H9 (cell line): Measurements from ENCODE around the gene DYRK3. TPM values are rescaled to one million over a fixed set of nuclear protein-coding genes. Genes with fewer than 3 reads are reported as not detected.

Source experiments
- DNase-seq: peaks from one replicate; pipeline ENCODE4 v3.0.0-alpha.2; 2017
- H2AFZ ChIP-seq: one replicate; pipeline ENCODE4 v1.6.1; 2013; ENCODE audit warnings: mild to moderate bottlenecking, low read length, control low read depth, moderate library complexity
- H2AK5ac ChIP-seq: 2 replicates; pipeline ENCODE4 v1.6.1; 2013; ENCODE audit warnings: low read length, control low read depth, mixed read lengths; ENCODE audit not compliant: insufficient read length
- H2BK120ac ChIP-seq: one replicate; pipeline ENCODE4 v1.6.1; 2013; ENCODE audit warnings: low read depth, mild to moderate bottlenecking, low read length, control low read depth, inconsistent platforms; ENCODE audit not compliant: poor library complexity, severe bottlenecking
- H2BK12ac ChIP-seq: 2 replicates; pipeline ENCODE4 v1.6.1; 2013; ENCODE audit warnings: low read length, control low read depth, mixed read lengths, low read depth; ENCODE audit not compliant: insufficient read length
- H2BK15ac ChIP-seq: 2 replicates; pipeline ENCODE4 v1.6.1; 2013; ENCODE audit warnings: low read depth, low read length, control low read depth
- H2BK20ac ChIP-seq: one replicate; pipeline ENCODE4 v1.6.1; 2013; ENCODE audit warnings: low read depth, mild to moderate bottlenecking, low read length, control low read depth, inconsistent platforms; ENCODE audit not compliant: poor library complexity, severe bottlenecking
- H2BK5ac ChIP-seq: 2 replicates; pipeline ENCODE4 v1.6.1; 2013; ENCODE audit warnings: low read length, control low read depth, mixed read lengths; ENCODE audit not compliant: insufficient read length
- H3K14ac ChIP-seq: 2 replicates; pipeline ENCODE4 v1.6.1; 2013; ENCODE audit warnings: low read length, control low read depth; ENCODE audit not compliant: insufficient read depth
- H3K18ac ChIP-seq: 2 replicates; pipeline ENCODE4 v1.6.1; 2013; ENCODE audit warnings: low read depth, mild to moderate bottlenecking, mixed read lengths, low read length, control low read depth; ENCODE audit not compliant: insufficient read length
- H3K23ac ChIP-seq: 2 replicates; pipeline ENCODE4 v1.6.1; 2013; ENCODE audit warnings: low read length, control low read depth, mixed read lengths, low read depth; ENCODE audit not compliant: insufficient read length
- H3K23me2 ChIP-seq: 2 replicates; pipeline ENCODE4 v1.6.1; 2013; ENCODE audit warnings: low read depth, mild to moderate bottlenecking, mixed read lengths, low read length, control low read depth; ENCODE audit not compliant: insufficient read length, poor library complexity, severe bottlenecking
- H3K27ac ChIP-seq: 2 replicates; pipeline ENCODE4 v1.5.1; 2013; ENCODE audit warnings: low read length, control low read depth, mixed read lengths, low read depth; ENCODE audit not compliant: insufficient read length
- H3K27me3 ChIP-seq: 2 replicates; pipeline ENCODE4 v1.6.1; 2013; ENCODE audit warnings: low read length, control low read depth, inconsistent platforms; ENCODE audit not compliant: insufficient read depth
- H3K4ac ChIP-seq: 2 replicates; pipeline ENCODE4 v1.6.1; 2013; ENCODE audit warnings: low read depth, mild to moderate bottlenecking, control low read depth, inconsistent platforms, low read length, moderate library complexity
- H3K4me1 ChIP-seq: 2 replicates; pipeline ENCODE4 v1.6.1; 2013; ENCODE audit warnings: low read length, control low read depth, inconsistent platforms; ENCODE audit not compliant: insufficient read depth
- H3K4me2 ChIP-seq: 2 replicates; pipeline ENCODE4 v1.6.1; 2013; ENCODE audit warnings: low read length, control low read depth, mixed read lengths; ENCODE audit not compliant: insufficient read length, insufficient read depth
- H3K56ac ChIP-seq: 2 replicates; pipeline ENCODE4 v1.6.1; 2013; ENCODE audit warnings: low read depth, mild to moderate bottlenecking, mixed read lengths, low read length, control low read depth; ENCODE audit not compliant: insufficient read length
- H3K79me1 ChIP-seq: 2 replicates; pipeline ENCODE4 v1.6.1; 2013; ENCODE audit warnings: low read depth, mild to moderate bottlenecking, moderate library complexity, low read length, control low read depth, inconsistent platforms; ENCODE audit not compliant: insufficient read depth, poor library complexity, severe bottlenecking
- H3K79me2 ChIP-seq: 2 replicates; pipeline ENCODE4 v1.6.1; 2013; ENCODE audit warnings: low read length, control low read depth, inconsistent platforms; ENCODE audit not compliant: insufficient read depth
- H3K9ac ChIP-seq: 2 replicates; pipeline ENCODE4 v1.6.1; 2013; ENCODE audit warnings: low read length, control low read depth, mixed read lengths; ENCODE audit not compliant: insufficient read length; ENCODE audit errors: extremely low read depth
- H3K9me3 ChIP-seq: one replicate; pipeline ENCODE4 v1.6.1; 2013; ENCODE audit warnings: low read depth, low read length, inconsistent platforms; ENCODE audit not compliant: control insufficient read depth
- H3T11ph ChIP-seq: one replicate; pipeline ENCODE4 v1.6.1; 2013; ENCODE audit warnings: mild to moderate bottlenecking, low read length, control low read depth, inconsistent platforms
- H4K20me1 ChIP-seq: one replicate; pipeline ENCODE4 v1.6.1; 2013; ENCODE audit not compliant: control insufficient read depth, insufficient read length, insufficient read depth
- H4K5ac ChIP-seq: 2 replicates; pipeline ENCODE4 v1.6.1; 2013; ENCODE audit warnings: low read depth, mild to moderate bottlenecking, mixed read lengths, low read length, control low read depth; ENCODE audit not compliant: insufficient read length
- H4K8ac ChIP-seq: replicated peaks from 2 replicates; pipeline ENCODE4 v1.6.1; 2013; ENCODE audit warnings: low read length, control low read depth, mixed read lengths, low read depth; ENCODE audit not compliant: insufficient read length
- H4K91ac ChIP-seq: 2 replicates; pipeline ENCODE4 v1.6.1; 2013; ENCODE audit warnings: low read depth, mild to moderate bottlenecking, moderate library complexity, mixed read lengths, low read length, control low read depth; ENCODE audit not compliant: insufficient read length
- H3K27ac Mint-ChIP-seq, 3 experiments: 2 replicates in 2 of 3; 3 replicates in 1 of 3; pipeline ENCODE4 v1.8.0; 2020 to 2021; ENCODE audit warnings: mixed read lengths in 3 of 3, mild to moderate bottlenecking in 1 of 3, moderate library complexity in 1 of 3
- H3K27me3 Mint-ChIP-seq: 2 replicates; pipeline ENCODE4 v1.8.0; 2021; ENCODE audit warnings: low read depth, mild to moderate bottlenecking, moderate library complexity, mixed read lengths
- H3K36me3 Mint-ChIP-seq, 3 experiments: 2 replicates in 2 of 3; 3 replicates in 1 of 3; pipeline ENCODE4 v1.8.0; 2020 to 2021; ENCODE audit warnings: low read depth in 3 of 3, mixed read lengths in 3 of 3; ENCODE audit not compliant: insufficient read depth in 1 of 3
- H3K4me1 Mint-ChIP-seq, 2 experiments: 2 replicates each; pipeline ENCODE4 v1.8.0; 2020; ENCODE audit warnings: mixed read lengths in 2 of 2
- H3K4me3 Mint-ChIP-seq, 2 experiments: 2 replicates in 1 of 2; 3 replicates in 1 of 2; pipeline ENCODE4 v1.8.0; 2020 to 2021; ENCODE audit warnings: mild to moderate bottlenecking in 2 of 2, mixed read lengths in 2 of 2, moderate library complexity in 1 of 2
- H3K9me3 Mint-ChIP-seq, 2 experiments: 2 replicates in 1 of 2; 3 replicates in 1 of 2; pipeline ENCODE4 v1.8.0; 2020; ENCODE audit warnings: mild to moderate bottlenecking in 2 of 2, mixed read lengths in 2 of 2, moderate library complexity in 1 of 2
- WGBS: extraction: QIAGEN DNeasy Blood & Tissue Kit; methylation state at CpG from one replicate; pipeline ENCODE4 v1.1.7; 2013; ENCODE audit warnings: missing lambda C conversion rate, low lambda C conversion rate, mixed read lengths; ENCODE audit not compliant: insufficient read length; ENCODE audit errors: extremely low coverage; 5-methylcytosine and 5-hydroxymethylcytosine counted together
- long read RNA-seq: library from polyadenylated mRNA; unstranded; transcript quantifications from one replicate; pipeline ENCODE4 v2.0.0, GENCODE V29; 2020
- total RNA-seq: library from RNA; stranded (reverse); gene quantifications from 2 replicates; pipeline ENCODE4 v1.2.1, GENCODE V29; 2021
- TF ChIP-seq, protein P1 (sequence below): fragments of 200-600 bp; sonication (generic); conservative IDR thresholded peaks from 3 replicates; pipeline ENCODE4 v1.8.0; 2021; ENCODE audit warnings: antibody characterized with exemption, mild to moderate bottlenecking

The DYRK3 gene
- 4.0 and 4.7 TPM in 2 replicates for total RNA-seq
- long read RNA-seq, partial matches to known transcripts = 0 of 2 reads
- long read RNA-seq, other reads (novel, unspliced or antisense) = 1 of 2 reads

DNA sequence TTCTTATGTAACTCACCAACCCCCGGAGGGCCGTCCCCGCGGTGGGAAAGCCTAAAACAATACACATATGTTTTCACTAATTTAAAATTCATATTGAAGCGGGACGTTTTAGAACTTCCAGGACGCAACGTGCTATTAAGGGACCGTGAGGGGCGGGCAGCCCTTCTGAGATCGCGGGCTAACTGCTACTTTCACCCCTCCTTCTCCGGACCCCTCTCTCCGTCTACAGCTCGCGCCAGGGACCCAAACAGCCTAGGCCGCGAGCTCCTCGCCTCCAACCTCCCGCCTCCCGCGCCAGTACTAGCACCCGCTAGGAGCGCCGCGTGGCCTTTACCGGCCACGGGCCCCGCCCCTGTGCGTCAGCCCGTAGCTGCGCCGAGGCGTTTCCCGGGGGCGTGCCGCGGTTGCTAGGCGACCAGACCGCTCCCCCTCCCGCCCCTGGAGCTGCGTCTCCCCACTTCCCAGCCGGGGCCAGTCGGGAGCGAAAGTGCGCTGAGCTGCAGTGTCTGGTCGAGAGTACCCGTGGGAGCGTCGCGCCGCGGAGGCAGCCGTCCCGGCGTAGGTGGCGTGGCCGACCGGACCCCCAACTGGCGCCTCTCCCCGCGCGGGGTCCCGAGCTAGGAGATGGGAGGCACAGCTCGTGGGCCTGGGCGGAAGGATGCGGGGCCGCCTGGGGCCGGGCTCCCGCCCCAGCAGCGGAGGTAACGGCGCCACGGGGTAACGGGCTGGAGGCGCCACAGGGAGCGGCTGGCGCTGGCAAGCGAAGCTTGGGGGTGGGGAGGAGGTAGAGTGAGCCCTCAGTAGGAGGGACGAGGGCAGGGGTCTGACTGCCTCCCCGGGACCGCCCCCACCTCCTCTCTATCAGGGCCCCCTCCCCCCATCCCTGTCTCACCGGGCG, at the start of gene DYRK3:
TSS of gene DYRK3 (plus strand) at position 457 of the 898 bp plus-strand sequence. CDS start at position 625, 168 bp downstream.
- H4K91ac ChIP-seq = no peak within 1 kb of the TSS
- peak within 1 kb of the TSS; percentile 66 for H2AFZ ChIP-seq
- H3K56ac ChIP-seq = no peak within 1 kb of the TSS
- no peaks in the 10 kb centered on the region for H3K79me1 ChIP-seq
- no CpG with 5 or more reads among the region's 84 CpGs for WGBS
- H4K20me1 ChIP-seq = no peaks in the 10 kb centered on the region
- H3K4me3 Mint-ChIP-seq = peak within 1 kb of the TSS; percentile 74 to 89
- no peak within 1 kb of the TSS for H2AK5ac ChIP-seq
- no peak within 1 kb of the TSS for H2BK20ac ChIP-seq
- H2BK12ac ChIP-seq = no peak within 1 kb of the TSS
- H3K18ac ChIP-seq = no peak within 1 kb of the TSS
- TF ChIP-seq, protein P1, sequence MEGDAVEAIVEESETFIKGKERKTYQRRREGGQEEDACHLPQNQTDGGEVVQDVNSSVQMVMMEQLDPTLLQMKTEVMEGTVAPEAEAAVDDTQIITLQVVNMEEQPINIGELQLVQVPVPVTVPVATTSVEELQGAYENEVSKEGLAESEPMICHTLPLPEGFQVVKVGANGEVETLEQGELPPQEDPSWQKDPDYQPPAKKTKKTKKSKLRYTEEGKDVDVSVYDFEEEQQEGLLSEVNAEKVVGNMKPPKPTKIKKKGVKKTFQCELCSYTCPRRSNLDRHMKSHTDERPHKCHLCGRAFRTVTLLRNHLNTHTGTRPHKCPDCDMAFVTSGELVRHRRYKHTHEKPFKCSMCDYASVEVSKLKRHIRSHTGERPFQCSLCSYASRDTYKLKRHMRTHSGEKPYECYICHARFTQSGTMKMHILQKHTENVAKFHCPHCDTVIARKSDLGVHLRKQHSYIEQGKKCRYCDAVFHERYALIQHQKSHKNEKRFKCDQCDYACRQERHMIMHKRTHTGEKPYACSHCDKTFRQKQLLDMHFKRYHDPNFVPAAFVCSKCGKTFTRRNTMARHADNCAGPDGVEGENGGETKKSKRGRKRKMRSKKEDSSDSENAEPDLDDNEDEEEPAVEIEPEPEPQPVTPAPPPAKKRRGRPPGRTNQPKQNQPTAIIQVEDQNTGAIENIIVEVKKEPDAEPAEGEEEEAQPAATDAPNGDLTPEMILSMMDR = no peak
- H2BK5ac ChIP-seq = no peak within 1 kb of the TSS
- no peak within 1 kb of the TSS for H3K23ac ChIP-seq
- no peak within 1 kb of the TSS for H3K9ac ChIP-seq
- H3K4me2 ChIP-seq = peak within 1 kb of the TSS; percentile 81
- peaks cover 14% of the 10 kb centered on the region for H3K23me2 ChIP-seq
- H3K4ac ChIP-seq = no peak within 1 kb of the TSS
- H3K27ac Mint-ChIP-seq = peak within 1 kb of the TSS in 1 of 3 experiments; percentile 53; a peak in 2 of 7 replicates
- no peaks in the 10 kb centered on the region for H3K79me2 ChIP-seq
- H3K27me3 Mint-ChIP-seq = peaks cover 27% of the 10 kb centered on the region
- no peak within 1 kb of the TSS for H4K8ac ChIP-seq
- 0 out of 2 replicates have a peak within 1 kb of the TSS, but pooled peaks have one; percentile 30 for H3K14ac ChIP-seq
- H3K36me3 Mint-ChIP-seq = no peaks in the 10 kb centered on the region
- no peak within 1 kb of the TSS for H2BK120ac ChIP-seq
- H3K4me1 ChIP-seq = peaks cover 3% of the 10 kb centered on the region; the same call in 1 of the 2 replicates
- no peak within 1 kb of the TSS for H4K5ac ChIP-seq
- H3K9me3 Mint-ChIP-seq = no peaks in the 10 kb centered on the region
- peak; percentile 95 for DNase-seq
- H3K9me3 ChIP-seq = no peaks in the 10 kb centered on the region
- H2BK15ac ChIP-seq = no peak within 1 kb of the TSS
- peaks cover 27 to 30% of the 10 kb centered on the region in 2 experiments for H3K4me1 Mint-ChIP-seq
- H3K27ac ChIP-seq = no peak within 1 kb of the TSS
- no peak within 1 kb of the TSS for H3T11ph ChIP-seq
- no peaks in the 10 kb centered on the region for H3K27me3 ChIP-seq
